Motor neuron (in vitro differentiated cells): Measurements from ENCODE around the gene ELFN2. TPM values are rescaled to one million over a fixed set of nuclear protein-coding genes. Genes with fewer than 3 reads are reported as not detected.

ENCODE experiments used
- ATAC-seq, 8 experiments: fragments of 200-7000 bp; cut with Tn5 transposase; replicated peaks in 6 of 8; 2 replicates each; pipeline ENCODE4 v1.8.0; 2021; ENCODE audit warnings: mild to moderate bottlenecking in 8 of 8, moderate library complexity in 8 of 8
- H3K27ac ChIP-seq, 2 donors: fragments of 250-450 bp; sonication (Bioruptor Pico); 2 replicates each; pipeline ENCODE4 v1.9.0; 2021; ENCODE audit warnings: antibody characterized with exemption in 2 of 2, mild to moderate bottlenecking in 2 of 2, moderate library complexity in 1 of 2
- H3K4me1 ChIP-seq, 2 donors: fragments of 250-450 bp; sonication (Bioruptor Pico); replicated peaks in 1 of 2; 2 replicates each; pipeline ENCODE4 v1.6.1; 2021; ENCODE audit warnings: antibody characterized with exemption in 2 of 2, mild to moderate bottlenecking in 2 of 2, moderate library complexity in 1 of 2
- H3K4me3 ChIP-seq, 5 donors: fragments of 250-450 bp; sonication (Bioruptor Pico); 2 replicates each; pipeline ENCODE4 v1.9.0; 2021; ENCODE audit warnings: antibody characterized with exemption in 5 of 5, mild to moderate bottlenecking in 5 of 5, moderate library complexity in 4 of 5
- WGBS, 10 experiments: fragments of 450-650 bp; shearing (Covaris generic); methylation state at CpG; one replicate each; pipeline ENCODE4 v1.0.0; 2022; 5-methylcytosine and 5-hydroxymethylcytosine counted together
- in situ Hi-C, 9 experiments: fragments of 400-800 bp; cut with MboI; loops; one replicate each; pipeline ENCODE4 v1.15.0; 2021; ENCODE audit warnings: low sequenced_read_pairs in 9 of 9, low pct_unique_long_range_greater_than_20kb in 2 of 9; ENCODE audit not compliant: unreplicated experiment in 9 of 9
- total RNA-seq, 8 experiments: library from RNA; unstranded; fragments of 300-600 nt; gene quantifications; 2 replicates each; pipeline versions ENCODE4 v1.2.3 to v1.2.4, GENCODE V29; 2022

ELFN2 gene
- total RNA-seq, 8 experiments from 2014 or later, result 0.27 to 7.1 (median 2.7) TPM

GRCh38 chr22:37431366-37431765 is 4.1 kb upstream of the ELFN2 start:
- Histone ChIP-seq H3K27ac (no peak overlapping the region), H3K4me1 (peaks cover 41 to 47% of the 10 kb centered on the region in 2 donors), H3K4me3 (no peak overlapping the region)
- WGBS, 10 experiments, result 20 to 100% (median 47%) methylated on average over 1 to 6 of the region's 9 CpGs; no CpG with 5 or more reads in 3 of the 10 experiments
- ATAC-seq, result no peak
- in situ Hi-C loops, result loop anchor here in 1 of 9 experiments (10.0 kb wide), 1 partner anchor 117 kb away; no protein-coding TSS in a partner anchor

- Histone ChIP-seq H3K4me1 (peaks cover 42 to 48% of the 10 kb centered on the region in 2 donors), H3K27ac (no peak overlapping the region), H3K4me3 (no peak overlapping the region)
- WGBS, 10 experiments, result 40 to 100% (median 77%) methylated on average over 1 to 5 of the region's 6 CpGs; no CpG with 5 or more reads in 3 of the 10 experiments
- in situ Hi-C loops, result loop anchor here in 1 of 9 experiments (10.0 kb wide), 1 partner anchor 116 kb away; no protein-coding TSS in a partner anchor
- no peak for ATAC-seq
Measured at GRCh38 chr22:37430941-37431340, 3.7 kb upstream of the ELFN2 start.

- Histone ChIP-seq H3K4me3 (no peak overlapping the region), H3K4me1 (peaks cover 37 to 49% of the 10 kb centered on the region in 2 donors), H3K27ac (no peak overlapping the region)
- peak in 7 of 8 experiments; percentile 6 to 68 (median 8) for ATAC-seq
- 20 to 71% (median 33%) methylated on average over 1 to 15 of the region's 15 CpGs; no CpG with 5 or more reads in 3 of the 10 experiments for WGBS, 10 experiments
- in situ Hi-C loops, result no loop called here
Measured at GRCh38 chr22:37428649-37429586, 1.6 kb upstream of the ELFN2 start.

- ATAC-seq, result peak in 1 of 8 experiments; percentile 5
- H3K4me3 ChIP-seq, result peak overlapping the region; percentile 41 to 66 (median 53)
- H3K4me1 ChIP-seq, result peaks cover 28 to 40% of the 10 kb centered on the region in 2 donors
- no peak overlapping the region for H3K27ac ChIP-seq
- WGBS, 10 experiments, result 48 to 66% (median 54%) methylated on average over 2 to 8 of the region's 59 CpGs; no CpG with 5 or more reads in 6 of the 10 experiments
- in situ Hi-C loops, result no loop called here
Measured at GRCh38 chr22:37427711-37428635, 694 bp upstream of the ELFN2 start.

- in situ Hi-C loops, result no loop called here
- no CpG with 5 or more reads among the region's 24 CpGs for WGBS, 10 experiments
- Histone ChIP-seq H3K27ac (peak overlapping the region; percentile 4 to 25), H3K4me1 (peaks cover 22 to 37% of the 10 kb centered on the region in 2 donors), H3K4me3 (peak overlapping the region; percentile 41 to 66 (median 53))
- peak in 5 of 8 experiments; percentile 12 to 32 (median 20) for ATAC-seq
Measured at GRCh38 chr22:37426706-37427134, 559 bp downstream of the ELFN2 start.

DNA sequence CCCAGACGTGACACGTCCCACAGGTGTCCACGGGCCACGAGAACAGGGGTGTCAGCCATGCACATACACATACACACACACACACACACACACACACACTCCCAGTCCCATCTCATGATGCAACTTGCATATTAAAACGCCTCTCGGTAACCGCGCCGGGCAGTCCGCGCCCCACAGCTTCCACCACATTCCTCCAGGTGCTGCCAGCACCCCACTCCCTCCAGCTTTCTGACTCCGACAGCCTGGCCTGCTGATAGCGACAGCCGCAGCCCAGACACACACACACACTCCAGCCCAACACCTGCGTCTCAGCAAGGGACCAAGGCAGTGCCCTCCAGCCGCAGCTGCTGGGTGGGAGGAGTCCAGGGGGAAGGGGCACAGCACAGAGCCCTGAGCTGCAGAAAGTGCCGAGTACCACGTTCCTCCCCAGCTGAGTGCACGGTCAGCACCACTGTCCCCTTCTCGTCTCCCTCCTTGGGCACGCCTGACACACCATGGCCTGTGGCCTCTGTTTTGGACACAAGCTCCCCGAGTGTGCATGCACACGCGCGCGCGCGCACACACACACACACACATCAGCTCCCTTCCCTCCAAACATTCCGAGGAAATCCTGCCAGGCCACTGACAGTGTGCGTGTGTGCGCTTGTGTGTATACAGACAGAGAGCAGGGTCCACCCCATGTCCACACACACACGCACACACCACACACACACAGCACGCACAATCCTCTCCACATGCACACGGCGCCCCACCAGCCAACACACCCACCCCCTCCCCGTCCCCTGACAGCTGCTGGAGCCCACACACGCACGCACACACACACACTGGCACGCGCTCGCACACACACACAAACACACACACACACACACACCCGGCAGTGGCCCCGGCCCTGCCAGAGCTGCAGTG is 1.2 kb downstream of the ELFN2 start:
- ATAC-seq, result peak; percentile 6 to 80 (median 72)
- peak overlapping the region; percentile 41 to 66 (median 53) for H3K4me3 ChIP-seq

GRCh38 chr22:37425369-37425768 is 1.9 kb downstream of the ELFN2 start:
- WGBS, 10 experiments, result 41 to 88% (median 59%) methylated on average over 2 to 8 of the region's 11 CpGs; no CpG with 5 or more reads in 6 of the 10 experiments
- H3K4me3 ChIP-seq, result peak overlapping the region; percentile 41 to 66 (median 53)
- in situ Hi-C loops, result no loop called here
- H3K4me1 ChIP-seq, result peaks cover 33 to 51% of the 10 kb centered on the region in 2 donors
- no peak for ATAC-seq
- no peak overlapping the region for H3K27ac ChIP-seq

More for the DNA sequence above, 1.2 kb downstream of the ELFN2 start:
- peak overlapping the region; percentile 4 to 25 for H3K27ac ChIP-seq
- peaks cover 26 to 44% of the 10 kb centered on the region in 2 donors for H3K4me1 ChIP-seq
- in situ Hi-C loops, result no loop called here
- 0 to 19% (median 14%) methylated on average over 1 to 7 of the region's 43 CpGs; no CpG with 5 or more reads in 5 of the 10 experiments for WGBS, 10 experiments

DNA sequence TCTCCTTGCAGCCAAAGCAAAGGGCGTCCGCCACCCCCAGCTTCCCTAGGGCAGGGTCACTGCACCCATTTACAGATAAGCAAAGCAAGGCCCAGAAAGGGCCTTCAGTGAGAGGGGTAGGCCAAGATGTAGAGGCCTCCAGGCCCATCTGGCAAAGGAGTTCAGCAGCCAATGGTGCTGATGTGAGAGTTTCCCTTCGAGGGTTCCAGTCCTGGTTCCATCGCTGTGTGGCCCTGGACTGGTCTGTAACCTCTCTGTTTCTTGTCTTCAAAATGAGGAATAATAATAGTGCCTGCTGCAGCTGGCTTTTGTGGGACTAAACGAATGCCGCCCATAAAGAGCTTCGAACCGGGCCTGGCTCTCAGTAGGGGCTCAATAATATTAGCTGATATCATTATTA is 4.0 kb downstream of the ELFN2 start:
- H3K27ac ChIP-seq, result no peak overlapping the region
- WGBS, 10 experiments, result 56 to 100% (median 80%) methylated on average over 1 to 5 of the region's 8 CpGs; no CpG with 5 or more reads in 3 of the 10 experiments
- in situ Hi-C loops, result no loop called here
- no peak overlapping the region for H3K4me3 ChIP-seq
- no peak for ATAC-seq
- H3K4me1 ChIP-seq, result peaks cover 43 to 61% of the 10 kb centered on the region in 2 donors

- Histone ChIP-seq H3K4me1 (peaks cover 58 to 66% of the 10 kb centered on the region in 2 donors), H3K4me3 (no peak overlapping the region), H3K27ac (no peak overlapping the region)
- WGBS, 10 experiments, result 20 to 100% (median 76%) methylated on average over 1 to 8 of the region's 9 CpGs; no CpG with 5 or more reads in 3 of the 10 experiments
- in situ Hi-C loops, result no loop called here
- ATAC-seq, result peak in 3 of 8 experiments; percentile 32 to 61 (median 32)
Measured at GRCh38 chr22:37421468-37421877, 5.8 kb downstream of the ELFN2 start.

DNA sequence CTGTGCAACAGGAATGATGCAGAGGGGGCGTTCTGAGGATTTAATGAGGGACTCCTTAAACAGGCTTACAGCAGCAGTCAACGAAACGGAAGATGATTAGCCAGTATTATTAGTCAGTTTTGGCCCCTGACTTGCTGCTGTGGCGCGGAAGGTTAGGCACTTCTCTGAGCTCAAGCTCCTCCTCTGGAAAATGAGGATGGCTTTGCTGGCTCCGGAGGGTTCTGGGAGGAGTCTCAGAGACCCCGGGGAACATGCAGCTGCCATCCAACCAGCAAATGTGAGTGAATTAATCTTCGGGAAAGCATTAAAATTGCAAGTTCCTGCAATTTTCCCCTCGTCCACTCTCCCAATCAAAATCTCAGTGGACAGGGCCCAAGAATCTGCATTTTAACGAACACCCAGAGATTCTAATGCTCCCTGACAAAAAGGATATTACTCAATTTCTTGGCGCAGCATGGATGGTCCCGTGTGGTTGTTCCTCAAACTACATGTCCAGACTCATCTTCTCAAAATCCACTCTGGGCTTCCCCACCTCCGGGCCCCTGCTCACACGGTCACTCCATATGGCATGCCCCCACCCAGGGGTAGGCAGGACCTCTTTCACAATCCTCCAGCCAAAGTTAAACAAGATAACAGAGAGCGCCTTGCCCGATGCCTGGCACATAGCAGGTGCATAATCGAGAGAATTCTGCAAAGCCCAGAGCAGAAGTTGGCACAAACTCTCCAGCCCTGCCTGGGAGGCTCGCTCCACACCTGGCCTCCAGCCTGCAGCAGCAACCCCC is 6.4 kb downstream of the ELFN2 start:
- in situ Hi-C loops, result no loop called here
- peak overlapping the region in 4 of 5 donors; percentile 24 to 38 (median 29) for H3K4me3 ChIP-seq
- peak in 1 of 8 experiments; percentile 6 for ATAC-seq
- no peak overlapping the region for H3K27ac ChIP-seq
- H3K4me1 ChIP-seq, result peaks cover 58 to 66% of the 10 kb centered on the region in 2 donors
- WGBS, 10 experiments, result 4 to 83% (median 54%) methylated on average over 2 to 14 of the region's 18 CpGs
